ENCODE measurements around the gene MAFG. TPM values are rescaled to one million over a fixed set of nuclear protein-coding genes. Genes with fewer than 3 reads are reported as not detected.

Gene MAFG
- polyA plus RNA-seq, 1 of the 3 experiments (the other 2 are of a cell fraction) = 38.7 TPM

DNA sequence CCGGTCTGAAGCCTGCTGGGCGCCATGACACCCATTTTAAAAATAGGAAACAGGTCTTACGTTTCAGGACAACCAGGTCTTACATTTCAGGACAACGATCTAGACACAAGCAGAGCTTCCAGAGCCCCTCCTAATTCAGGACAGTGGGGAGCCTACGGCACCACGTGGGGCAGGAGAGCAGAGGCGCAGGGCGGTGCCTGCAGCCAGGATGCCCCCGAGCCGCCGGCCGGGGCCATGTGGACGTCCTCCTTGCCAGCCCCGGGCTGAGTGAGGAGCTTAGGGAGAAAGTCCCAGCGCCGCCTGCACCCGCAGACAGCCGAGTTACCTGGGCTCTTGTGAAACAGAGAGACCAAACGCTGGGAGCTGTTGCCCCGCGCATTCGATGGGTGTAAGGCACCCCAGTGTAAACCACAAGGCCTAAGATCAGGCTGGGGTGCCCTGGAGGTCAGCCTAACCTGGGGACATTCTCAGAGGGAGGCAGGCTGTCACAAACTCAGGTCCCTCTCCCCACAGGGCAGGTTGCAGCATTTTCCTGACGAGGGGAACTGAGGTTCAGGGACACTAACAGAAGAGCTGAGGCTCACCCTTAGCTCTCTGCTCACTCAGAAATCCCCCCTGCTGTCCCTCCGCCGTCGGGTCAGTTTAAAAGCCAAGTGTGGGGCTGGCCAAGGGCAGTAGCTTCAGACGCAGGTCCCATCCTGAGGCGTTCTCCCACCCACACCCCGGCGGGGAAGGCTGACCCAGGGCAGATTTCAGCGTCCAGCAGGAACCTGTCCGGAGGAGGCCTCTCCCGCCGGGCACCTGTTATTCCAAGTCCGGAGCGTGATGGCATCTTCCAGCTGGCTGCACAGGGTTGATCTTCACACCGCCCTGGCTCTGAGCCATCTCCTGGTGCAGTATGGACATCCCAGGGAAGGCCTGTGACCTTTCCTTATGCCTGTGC is 35.2 kb upstream of the MAFG start:
- Histone ChIP-seq H3K36me3 (replicated peaks in 1 of 2; ENCODE audit: control insufficient read depth in 1 of 2, insufficient read depth in 2 of 2, low read length in 1 of 2) (no peaks in the 10 kb centered on the region), H2AFZ (ENCODE audit: low read depth) (no peak overlapping the region), H3K27me3 (ENCODE audit: insufficient read depth) (peaks cover 18% of the 10 kb centered on the region), H3K4me3 (ENCODE audit: low read depth in 2 of 2, low read length in 1 of 2) (no peak overlapping the region), H3K4me1 (ENCODE audit: control insufficient read depth in 1 of 2, insufficient read depth in 2 of 2, low read depth in 1 of 2, low read length in 1 of 2) (peaks cover 0 to 31% of the 10 kb centered on the region in 2 experiments; a peak in 1 of 4 replicates), H3K27ac (ENCODE audit: low read depth in 2 of 2, low read length in 1 of 2) (no peak overlapping the region), H3K9me2 (no peaks in the 10 kb centered on the region), H3K9ac (no peak overlapping the region), H3K9me3 (no peaks in the 10 kb centered on the region), H3K4me2 (no peak overlapping the region), H3K79me2 (ENCODE audit: insufficient read depth) (no peaks in the 10 kb centered on the region), H3F3A (replicated peaks; ENCODE audit: insufficient read depth) (peaks cover 13% of the 10 kb centered on the region), H4K20me1 (ENCODE audit: insufficient read depth) (no peaks in the 10 kb centered on the region)
- ChIA-PET POLR2A (interaction anchor here (1.2 to 1.5 kb wide), 3 partner anchors 15 to 60 kb away, joined by 3 to 4 read pairs (median 4); partner anchors contain the start of genes CENPX, LRRC45 and MAFG), CTCF (interaction anchor here (1.3 to 14.5 kb wide), 7 partner anchors 13 to 243 kb away, joined by 3 to 1216 read pairs (median 56); partner anchors contain the start of genes ASPSCR1, CENPX, DCXR and LRRC45)
- TF ChIP-seq, protein P1, sequence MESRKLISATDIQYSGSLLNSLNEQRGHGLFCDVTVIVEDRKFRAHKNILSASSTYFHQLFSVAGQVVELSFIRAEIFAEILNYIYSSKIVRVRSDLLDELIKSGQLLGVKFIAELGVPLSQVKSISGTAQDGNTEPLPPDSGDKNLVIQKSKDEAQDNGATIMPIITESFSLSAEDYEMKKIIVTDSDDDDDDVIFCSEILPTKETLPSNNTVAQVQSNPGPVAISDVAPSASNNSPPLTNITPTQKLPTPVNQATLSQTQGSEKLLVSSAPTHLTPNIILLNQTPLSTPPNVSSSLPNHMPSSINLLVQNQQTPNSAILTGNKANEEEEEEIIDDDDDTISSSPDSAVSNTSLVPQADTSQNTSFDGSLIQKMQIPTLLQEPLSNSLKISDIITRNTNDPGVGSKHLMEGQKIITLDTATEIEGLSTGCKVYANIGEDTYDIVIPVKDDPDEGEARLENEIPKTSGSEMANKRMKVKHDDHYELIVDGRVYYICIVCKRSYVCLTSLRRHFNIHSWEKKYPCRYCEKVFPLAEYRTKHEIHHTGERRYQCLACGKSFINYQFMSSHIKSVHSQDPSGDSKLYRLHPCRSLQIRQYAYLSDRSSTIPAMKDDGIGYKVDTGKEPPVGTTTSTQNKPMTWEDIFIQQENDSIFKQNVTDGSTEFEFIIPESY (IDR thresholded peaks at IDR 0.05; ENCODE audit: borderline replicate concordance, low read depth) = no peak
- TF ChIP-seq, protein P2, sequence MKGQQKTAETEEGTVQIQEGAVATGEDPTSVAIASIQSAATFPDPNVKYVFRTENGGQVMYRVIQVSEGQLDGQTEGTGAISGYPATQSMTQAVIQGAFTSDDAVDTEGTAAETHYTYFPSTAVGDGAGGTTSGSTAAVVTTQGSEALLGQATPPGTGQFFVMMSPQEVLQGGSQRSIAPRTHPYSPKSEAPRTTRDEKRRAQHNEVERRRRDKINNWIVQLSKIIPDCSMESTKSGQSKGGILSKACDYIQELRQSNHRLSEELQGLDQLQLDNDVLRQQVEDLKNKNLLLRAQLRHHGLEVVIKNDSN (IDR thresholded peaks at IDR 0.05; ENCODE audit: borderline replicate concordance, low read depth) = no peak
- TF ChIP-seq EZH2phosphoT487 (IDR thresholded peaks at IDR 0.05; ENCODE audit: borderline replicate concordance, low read depth) = no peak
- TF ChIP-seq GATA2 (CRISPR knock-in tag; IDR thresholded peaks at IDR 0.05) = no peak
- no peak for TF ChIP-seq TAF1 (IDR thresholded peaks at IDR 0.05; ENCODE audit: borderline replicate concordance, low read depth, low read length)
- TF ChIP-seq FOSL2 (IDR thresholded peaks at IDR 0.05; ENCODE audit: borderline replicate concordance, low read depth) = no peak
- no peak for TF ChIP-seq POLR2AphosphoS5 (IDR thresholded peaks at IDR 0.05; ENCODE audit: low read depth, low read length)
- TF ChIP-seq SIN3A (IDR thresholded peaks at IDR 0.05; ENCODE audit: borderline replicate concordance, low read depth, low read length) = no peak
- no peak for TF ChIP-seq FOXM1 (IDR thresholded peaks at IDR 0.05; ENCODE audit: low read depth)
- no peak for TF ChIP-seq JUND (IDR thresholded peaks at IDR 0.05)
- TF ChIP-seq, protein P3, sequence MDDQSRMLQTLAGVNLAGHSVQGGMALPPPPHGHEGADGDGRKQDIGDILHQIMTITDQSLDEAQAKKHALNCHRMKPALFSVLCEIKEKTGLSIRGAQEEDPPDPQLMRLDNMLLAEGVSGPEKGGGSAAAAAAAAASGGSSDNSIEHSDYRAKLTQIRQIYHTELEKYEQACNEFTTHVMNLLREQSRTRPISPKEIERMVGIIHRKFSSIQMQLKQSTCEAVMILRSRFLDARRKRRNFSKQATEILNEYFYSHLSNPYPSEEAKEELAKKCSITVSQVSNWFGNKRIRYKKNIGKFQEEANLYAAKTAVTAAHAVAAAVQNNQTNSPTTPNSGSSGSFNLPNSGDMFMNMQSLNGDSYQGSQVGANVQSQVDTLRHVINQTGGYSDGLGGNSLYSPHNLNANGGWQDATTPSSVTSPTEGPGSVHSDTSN (IDR thresholded peaks at IDR 0.05) = no peak
- no peak for TF ChIP-seq TEAD4 (IDR thresholded peaks at IDR 0.05; ENCODE audit: borderline replicate concordance, insufficient read depth)
- TF ChIP-seq, protein P4, sequence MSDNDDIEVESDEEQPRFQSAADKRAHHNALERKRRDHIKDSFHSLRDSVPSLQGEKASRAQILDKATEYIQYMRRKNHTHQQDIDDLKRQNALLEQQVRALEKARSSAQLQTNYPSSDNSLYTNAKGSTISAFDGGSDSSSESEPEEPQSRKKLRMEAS (IDR thresholded peaks at IDR 0.05; ENCODE audit: low read depth) = no peak
- TF ChIP-seq ELF1 (IDR thresholded peaks at IDR 0.05) = no peak
- no peak for TF ChIP-seq YY1 (IDR thresholded peaks at IDR 0.05; ENCODE audit: low read depth)
- no peak for TF ChIP-seq EP300 (IDR thresholded peaks at IDR 0.05; ENCODE audit: borderline replicate concordance in 1 of 2, low read depth in 1 of 2, low read length in 1 of 2)
- TF ChIP-seq, protein P5, sequence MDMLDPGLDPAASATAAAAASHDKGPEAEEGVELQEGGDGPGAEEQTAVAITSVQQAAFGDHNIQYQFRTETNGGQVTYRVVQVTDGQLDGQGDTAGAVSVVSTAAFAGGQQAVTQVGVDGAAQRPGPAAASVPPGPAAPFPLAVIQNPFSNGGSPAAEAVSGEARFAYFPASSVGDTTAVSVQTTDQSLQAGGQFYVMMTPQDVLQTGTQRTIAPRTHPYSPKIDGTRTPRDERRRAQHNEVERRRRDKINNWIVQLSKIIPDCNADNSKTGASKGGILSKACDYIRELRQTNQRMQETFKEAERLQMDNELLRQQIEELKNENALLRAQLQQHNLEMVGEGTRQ (IDR thresholded peaks at IDR 0.05; ENCODE audit: borderline replicate concordance, low read depth, low read length) = no peak
- no peak for TF ChIP-seq NRF1 (IDR thresholded peaks at IDR 0.05; ENCODE audit: low read depth, low read length)
- no peak for TF ChIP-seq CHD2 (IDR thresholded peaks at IDR 0.05; ENCODE audit: low read length, partially characterized antibody)
- TF ChIP-seq RAD21 (IDR thresholded peaks at IDR 0.05; ENCODE audit: low read length) = no peak
- WGBS (ENCODE audit: low lambda C conversion rate) = 86% methylated on average over 21 of the region's 37 CpGs
- DNase-seq = no peak
